Parathyroid adenoma (tissue), 2 donors: ENCODE data around the gene MB21D2.

ENCODE experiments used
- H2AFZ ChIP-seq: fragments of 300-600 bp; sonication (generic); one replicate; pipeline ENCODE4 v1.7.0; 2017; ENCODE audit warnings: antibody characterized with exemption, mild to moderate bottlenecking
- H3K27ac ChIP-seq: fragments of 300-600 bp; sonication (generic); one replicate; pipeline ENCODE4 v1.7.0; 2017
- H3K27me3 ChIP-seq: fragments of 300-600 bp; sonication (generic); one replicate; pipeline ENCODE4 v1.7.0; 2017; ENCODE audit warnings: low read length; ENCODE audit not compliant: control insufficient read depth, insufficient read depth
- H3K36me3 ChIP-seq: fragments of 300-600 bp; sonication (generic); one replicate; pipeline ENCODE4 v1.7.0; 2017; ENCODE audit warnings: low read length; ENCODE audit not compliant: control insufficient read depth, insufficient read depth
- H3K4me1 ChIP-seq: fragments of 300-600 bp; sonication (generic); one replicate; pipeline ENCODE4 v1.7.0; 2017; ENCODE audit warnings: control low read depth
- H3K4me2 ChIP-seq: fragments of 300-600 bp; sonication (generic); one replicate; pipeline ENCODE4 v1.7.0; 2017; ENCODE audit warnings: low read length
- H3K4me3 ChIP-seq: fragments of 300-600 bp; sonication (generic); one replicate; pipeline ENCODE4 v1.7.0; 2017; ENCODE audit warnings: low read depth, low read length
- H3K79me2 ChIP-seq: fragments of 300-600 bp; sonication (generic); one replicate; pipeline ENCODE4 v1.7.0; 2017; ENCODE audit warnings: control low read depth
- H3K9ac ChIP-seq: fragments of 300-600 bp; sonication (generic); one replicate; pipeline ENCODE4 v1.7.0; 2017; ENCODE audit warnings: mild to moderate bottlenecking
- H3K9me3 ChIP-seq: fragments of 300-600 bp; sonication (generic); one replicate; pipeline ENCODE4 v1.7.0; 2017; ENCODE audit warnings: low read length; ENCODE audit not compliant: control insufficient read depth
- TF ChIP-seq, protein P1 (sequence below): fragments of 300-600 bp; sonication (generic); IDR thresholded peaks from one replicate; pipeline ENCODE4 v1.7.0; 2017; ENCODE audit warnings: antibody characterized with exemption, mild to moderate bottlenecking
- donor health status: primary hyperparathyroidism.

The MB21D2 gene

DNA sequence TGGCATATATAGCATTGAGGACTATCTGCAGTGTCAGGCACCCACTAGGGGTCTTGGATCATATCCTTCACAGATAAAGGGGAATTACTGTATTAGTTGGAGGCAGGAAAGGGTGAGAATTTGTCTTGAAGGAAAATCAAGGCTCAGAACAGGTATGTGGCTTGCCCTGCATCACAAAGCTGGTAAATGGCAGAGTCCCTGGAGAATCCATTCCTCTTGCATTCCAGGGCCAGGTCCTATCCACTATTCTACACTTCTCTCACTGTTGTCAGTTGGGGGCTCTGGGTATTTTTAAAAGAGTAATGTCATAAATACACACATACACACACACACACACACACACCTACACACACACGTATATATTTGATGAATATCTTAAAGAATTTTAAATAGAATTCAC lies 170.5 kb downstream of the MB21D2 start:
- Histone ChIP-seq H3K9me3 (no peaks in the 10 kb centered on the region), H3K4me3 (no peak overlapping the region)

More for the DNA sequence above, 170.5 kb downstream of the MB21D2 start:
- Histone ChIP-seq H2AFZ (no peak overlapping the region), H3K4me1 (no peaks in the 10 kb centered on the region), H3K79me2 (no peaks in the 10 kb centered on the region), H3K27me3 (no peaks in the 10 kb centered on the region), H3K4me2 (no peak overlapping the region), H3K9ac (no peak overlapping the region), H3K36me3 (no peaks in the 10 kb centered on the region), H3K27ac (no peak overlapping the region)
- TF ChIP-seq, protein P1, sequence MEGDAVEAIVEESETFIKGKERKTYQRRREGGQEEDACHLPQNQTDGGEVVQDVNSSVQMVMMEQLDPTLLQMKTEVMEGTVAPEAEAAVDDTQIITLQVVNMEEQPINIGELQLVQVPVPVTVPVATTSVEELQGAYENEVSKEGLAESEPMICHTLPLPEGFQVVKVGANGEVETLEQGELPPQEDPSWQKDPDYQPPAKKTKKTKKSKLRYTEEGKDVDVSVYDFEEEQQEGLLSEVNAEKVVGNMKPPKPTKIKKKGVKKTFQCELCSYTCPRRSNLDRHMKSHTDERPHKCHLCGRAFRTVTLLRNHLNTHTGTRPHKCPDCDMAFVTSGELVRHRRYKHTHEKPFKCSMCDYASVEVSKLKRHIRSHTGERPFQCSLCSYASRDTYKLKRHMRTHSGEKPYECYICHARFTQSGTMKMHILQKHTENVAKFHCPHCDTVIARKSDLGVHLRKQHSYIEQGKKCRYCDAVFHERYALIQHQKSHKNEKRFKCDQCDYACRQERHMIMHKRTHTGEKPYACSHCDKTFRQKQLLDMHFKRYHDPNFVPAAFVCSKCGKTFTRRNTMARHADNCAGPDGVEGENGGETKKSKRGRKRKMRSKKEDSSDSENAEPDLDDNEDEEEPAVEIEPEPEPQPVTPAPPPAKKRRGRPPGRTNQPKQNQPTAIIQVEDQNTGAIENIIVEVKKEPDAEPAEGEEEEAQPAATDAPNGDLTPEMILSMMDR = no peak
